ENCODE measurements around the gene BCL2.

BCL2 gene

GRCh38 chr18:63325086-63325686 is 5.6 kb upstream of the BCL2 start:
- no peak for DNase-seq

GRCh38 chr18:63322908-63323634 is 3.5 kb upstream of the BCL2 start:
- DNase-seq = peak; percentile 82

- no peak for DNase-seq
Observed at GRCh38 chr18:63322206-63322605, 2.6 kb upstream of the BCL2 start.

- DNase-seq = no peak
Observed at GRCh38 chr18:63321291-63321690, 1.7 kb upstream of the BCL2 start.

- DNase-seq = no peak
Observed at GRCh38 chr18:63320975-63321265, 1.4 kb upstream of the BCL2 start.

- DNase-seq = peak; percentile 83
Observed at GRCh38 chr18:63320123-63320974, 780 bp upstream of the BCL2 start.

- peak; percentile 68 for DNase-seq
Observed at GRCh38 chr18:63318889-63319382, 633 bp downstream of the BCL2 start.

- DNase-seq = peak; percentile 90
Observed at GRCh38 chr18:63317982-63318888, 1.3 kb downstream of the BCL2 start.

GRCh38 chr18:63317556-63317946 is 2.0 kb downstream of the BCL2 start:
- DNase-seq = peak; percentile 69

GRCh38 chr18:63316612-63317555 is 2.7 kb downstream of the BCL2 start:
- no peak for DNase-seq

- DNase-seq = no peak
Observed at GRCh38 chr18:63315876-63316275, 3.7 kb downstream of the BCL2 start.

GRCh38 chr18:63315131-63315662 is 4.4 kb downstream of the BCL2 start:
- no peak for DNase-seq

- DNase-seq = no peak
Observed at GRCh38 chr18:63314062-63314790, 5.3 kb downstream of the BCL2 start.

GRCh38 chr18:63313396-63313917 is 6.1 kb downstream of the BCL2 start:
- DNase-seq = no peak

- DNase-seq = no peak
Observed at GRCh38 chr18:63312737-63313395, 6.7 kb downstream of the BCL2 start.

- no peak for DNase-seq
Observed at GRCh38 chr18:63312019-63312409, 7.6 kb downstream of the BCL2 start.

GRCh38 chr18:63311118-63312018 is 8.2 kb downstream of the BCL2 start:
- no peak for DNase-seq

GRCh38 chr18:63309422-63309821 is 10.1 kb downstream of the BCL2 start:
- DNase-seq = no peak

Data from NCI-H1092 treated with DMSO at 0.1 percent for 48 hours (cell line).